ENCODE data around the gene IST1.

- TF ChIP-seq POLR2A (IDR thresholded peaks at IDR 0.05) (no peak), CTCF (IDR thresholded peaks at IDR 0.05 in 8 of 11, conservative IDR thresholded peaks at IDR 0.05 in 3 of 11) (peak; percentile 88 to 98 (median 94)), POLR2AphosphoS5 (IDR thresholded peaks at IDR 0.05) (no peak)
Measured at GRCh38 chr16:71882505-71883167, 12.7 kb upstream of the IST1 start.
